Activated CD4-positive, alpha-beta T cell treated with anti-CD3 and anti-CD28 coated beads, Interleukin-2, amount 10 ng/mL, durations not matched to agents 24 days and 14 days (primary cell): ENCODE measurements around the gene TMIE. TPM values are rescaled to one million over a fixed set of nuclear protein-coding genes. Genes with fewer than 3 reads are reported as not detected.
"Not testable (repeated sequence)": the region's sequence is repeated elsewhere in the genome, so short reads cannot be mapped to it uniquely, and the experiment has no call there.

ENCODE experiments used
- DNase-seq: peaks from one replicate; pipeline ENCODE4 v3.0.0; 2022
- H3K27ac Mint-ChIP-seq: one replicate; pipeline ENCODE4 v1.8.0; 2022; ENCODE audit warnings: mild to moderate bottlenecking, mixed read lengths
- H3K27me3 Mint-ChIP-seq: one replicate; pipeline ENCODE4 v1.8.0; 2022; ENCODE audit warnings: mixed read lengths
- H3K36me3 Mint-ChIP-seq: one replicate; pipeline ENCODE4 v1.8.0; 2022; ENCODE audit warnings: low read depth, mild to moderate bottlenecking, mixed read lengths
- H3K4me1 Mint-ChIP-seq: one replicate; pipeline ENCODE4 v1.8.0; 2021; ENCODE audit warnings: mixed read lengths
- H3K4me3 Mint-ChIP-seq: one replicate; pipeline ENCODE4 v1.8.0; 2022; ENCODE audit warnings: mild to moderate bottlenecking, moderate library complexity, mixed read lengths
- H3K9me3 Mint-ChIP-seq: one replicate; pipeline ENCODE4 v1.8.0; 2021; ENCODE audit warnings: mixed read lengths
- intact Hi-C: fragments of 100-400 bp; cut with micrococcal nuclease; formaldehyde crosslinking; loops from one replicate; pipeline ENCODE4 v1.15.1; 2023
- total RNA-seq: library from RNA; stranded (reverse); gene quantifications from 2 replicates; pipeline ENCODE4 v1.2.3, GENCODE V29; 2022

Gene TMIE
- total RNA-seq, 1 donor from 2014 or later, result not detected

GRCh38 chr3:46704346-46704745 is 3.2 kb downstream of the TMIE start:
- intact Hi-C loops, result loop anchor here (10.0 kb wide), 1 partner anchor 680 kb away; the partner anchor contains the start of gene PTPN23
- not testable (repeated sequence) for H3K36me3 Mint-ChIP-seq, H3K9me3 Mint-ChIP-seq

GRCh38 chr3:46705022-46705530 is 3.9 kb downstream of the TMIE start:
- H3K9me3 Mint-ChIP-seq, result no peaks in the 10 kb centered on the region
- no peaks in the 10 kb centered on the region for H3K36me3 Mint-ChIP-seq
- intact Hi-C loops, result loop anchor here (1.0 to 10.0 kb wide), 3 partner anchors 190 to 680 kb away; partner anchors contain the start of gene PTPN23
- DNase-seq, result peak; percentile 90
- no peak overlapping the region for H3K27ac Mint-ChIP-seq
- H3K4me3 Mint-ChIP-seq, result no peak overlapping the region
- peaks cover 28% of the 10 kb centered on the region for H3K27me3 Mint-ChIP-seq
- H3K4me1 Mint-ChIP-seq, result peaks cover 1% of the 10 kb centered on the region

More at GRCh38 chr3:46704346-46704745, 3.2 kb downstream of the TMIE start:
- H3K4me1 Mint-ChIP-seq, H3K27ac Mint-ChIP-seq, H3K4me3 Mint-ChIP-seq, DNase-seq: not testable (repeated sequence)
- H3K27me3 Mint-ChIP-seq, result peaks cover 34% of the 10 kb centered on the region

GRCh38 chr3:46705751-46706552 is 4.8 kb downstream of the TMIE start:
- no peak for DNase-seq
- Mint-ChIP-seq H3K36me3 (no peaks in the 10 kb centered on the region), H3K9me3 (no peaks in the 10 kb centered on the region), H3K4me1 (peaks cover 1% of the 10 kb centered on the region), H3K27ac (no peak overlapping the region), H3K4me3 (no peak overlapping the region), H3K27me3 (peaks cover 22% of the 10 kb centered on the region)
- intact Hi-C loops, result loop anchor here (1.0 to 10.0 kb wide), 3 partner anchors 189 to 679 kb away; partner anchors contain the start of gene PTPN23

GRCh38 chr3:46706771-46707582 is 5.8 kb downstream of the TMIE start:
- H3K4me3 Mint-ChIP-seq, result no peak overlapping the region
- H3K36me3 Mint-ChIP-seq, result no peaks in the 10 kb centered on the region
- no peak for DNase-seq
- H3K27ac Mint-ChIP-seq, result no peak overlapping the region
- peaks cover 17% of the 10 kb centered on the region for H3K27me3 Mint-ChIP-seq
- H3K9me3 Mint-ChIP-seq, result no peaks in the 10 kb centered on the region
- intact Hi-C loops, result loop anchor here (10.0 kb wide), 1 partner anchor 678 kb away; the partner anchor contains the start of gene PTPN23
- no peaks in the 10 kb centered on the region for H3K4me1 Mint-ChIP-seq

- DNase-seq, result no peak
- Mint-ChIP-seq H3K4me3 (no peak overlapping the region), H3K4me1 (no peaks in the 10 kb centered on the region), H3K27me3 (peaks cover 11% of the 10 kb centered on the region), H3K9me3 (no peaks in the 10 kb centered on the region), H3K36me3 (no peaks in the 10 kb centered on the region), H3K27ac (no peak overlapping the region)
- intact Hi-C loops, result loop anchor here (10.0 kb wide), 1 partner anchor 677 kb away; the partner anchor contains the start of gene PTPN23
These were observed 6.4 kb downstream of the TMIE start for GRCh38 chr3:46707601-46708011.

- H3K4me1 Mint-ChIP-seq, result no peaks in the 10 kb centered on the region
- H3K9me3 Mint-ChIP-seq, result no peaks in the 10 kb centered on the region
- peaks cover 4% of the 10 kb centered on the region for H3K27me3 Mint-ChIP-seq
- H3K27ac Mint-ChIP-seq, result no peak overlapping the region
- no peak overlapping the region for H3K4me3 Mint-ChIP-seq
- intact Hi-C loops, result loop anchor here (10.0 kb wide), 1 partner anchor 676 kb away; the partner anchor contains the start of gene PTPN23
- no peaks in the 10 kb centered on the region for H3K36me3 Mint-ChIP-seq
- DNase-seq, result no peak
These were observed 7.4 kb downstream of the TMIE start for GRCh38 chr3:46708401-46709156.

GRCh38 chr3:46709157-46709654 is 8.0 kb downstream of the TMIE start:
- Mint-ChIP-seq H3K36me3 (no peaks in the 10 kb centered on the region), H3K27me3 (no peaks in the 10 kb centered on the region), H3K27ac (no peak overlapping the region), H3K4me1 (no peaks in the 10 kb centered on the region), H3K4me3 (no peak overlapping the region), H3K9me3 (no peaks in the 10 kb centered on the region)
- no peak for DNase-seq
- intact Hi-C loops, result loop anchor here (10.0 kb wide), 1 partner anchor 676 kb away; the partner anchor contains the start of gene PTPN23

- intact Hi-C loops, result loop anchor here (10.0 kb wide), 1 partner anchor 675 kb away; the partner anchor contains the start of gene PTPN23
- no peaks in the 10 kb centered on the region for H3K36me3 Mint-ChIP-seq
- H3K27ac Mint-ChIP-seq, result no peak overlapping the region
- H3K4me3 Mint-ChIP-seq, result no peak overlapping the region
- H3K9me3 Mint-ChIP-seq, result no peaks in the 10 kb centered on the region
- no peak for DNase-seq
- no peaks in the 10 kb centered on the region for H3K27me3 Mint-ChIP-seq
- H3K4me1 Mint-ChIP-seq, result no peaks in the 10 kb centered on the region
These were observed 8.5 kb downstream of the TMIE start for GRCh38 chr3:46709721-46710120.

GRCh38 chr3:46710229-46710628 is 9.0 kb downstream of the TMIE start:
- Mint-ChIP-seq H3K27ac (no peak overlapping the region), H3K4me1 (no peaks in the 10 kb centered on the region), H3K4me3 (no peak overlapping the region), H3K27me3 (no peaks in the 10 kb centered on the region), H3K36me3 (no peaks in the 10 kb centered on the region), H3K9me3 (no peaks in the 10 kb centered on the region)
- intact Hi-C loops, result no loop called here
- DNase-seq, result no peak

- Mint-ChIP-seq H3K9me3 (no peaks in the 10 kb centered on the region), H3K36me3 (no peaks in the 10 kb centered on the region), H3K4me3 (no peak overlapping the region), H3K4me1 (no peaks in the 10 kb centered on the region), H3K27me3 (no peaks in the 10 kb centered on the region), H3K27ac (no peak overlapping the region)
- DNase-seq, result no peak
- intact Hi-C loops, result no loop called here
These were observed 9.6 kb downstream of the TMIE start for GRCh38 chr3:46710671-46711295.

- intact Hi-C loops, result no loop called here
- Mint-ChIP-seq H3K4me1 (no peaks in the 10 kb centered on the region), H3K27ac (no peak overlapping the region), H3K36me3 (no peaks in the 10 kb centered on the region), H3K4me3 (no peak overlapping the region), H3K9me3 (no peaks in the 10 kb centered on the region), H3K27me3 (no peaks in the 10 kb centered on the region)
- DNase-seq, result no peak
These were observed 10.1 kb downstream of the TMIE start for GRCh38 chr3:46711305-46711704.

- Mint-ChIP-seq H3K27me3 (no peaks in the 10 kb centered on the region), H3K4me1 (no peaks in the 10 kb centered on the region), H3K9me3 (no peaks in the 10 kb centered on the region), H3K27ac (no peak overlapping the region), H3K36me3 (no peaks in the 10 kb centered on the region), H3K4me3 (no peak overlapping the region)
- intact Hi-C loops, result no loop called here
- no peak for DNase-seq
These were observed 10.6 kb downstream of the TMIE start for GRCh38 chr3:46711760-46712159.
